Smooth muscle cell of the brain vasculature (primary cell): ENCODE results near the gene LRP6.
"Not testable (repeated sequence)": the region's sequence is repeated elsewhere in the genome, so short reads cannot be mapped to it uniquely, and the experiment has no call there.

Source experiments
- DNase-seq: peaks from one replicate; pipeline ENCODE4 v3.0.0-alpha.2; 2012; ENCODE audit warnings: low read depth, low spot score

The LRP6 gene

GRCh38 chr12:12121061-12121460 lies 145.8 kb downstream of the LRP6 start:
- no peak for DNase-seq

- DNase-seq: no peak
Measured at GRCh38 chr12:12116677-12117076, 150.2 kb downstream of the LRP6 start.

GRCh38 chr12:12115514-12115913 lies 151.3 kb downstream of the LRP6 start:
- DNase-seq: no peak

GRCh38 chr12:12110923-12111555 lies 155.8 kb downstream of the LRP6 start:
- DNase-seq: not testable (repeated sequence)

DNA sequence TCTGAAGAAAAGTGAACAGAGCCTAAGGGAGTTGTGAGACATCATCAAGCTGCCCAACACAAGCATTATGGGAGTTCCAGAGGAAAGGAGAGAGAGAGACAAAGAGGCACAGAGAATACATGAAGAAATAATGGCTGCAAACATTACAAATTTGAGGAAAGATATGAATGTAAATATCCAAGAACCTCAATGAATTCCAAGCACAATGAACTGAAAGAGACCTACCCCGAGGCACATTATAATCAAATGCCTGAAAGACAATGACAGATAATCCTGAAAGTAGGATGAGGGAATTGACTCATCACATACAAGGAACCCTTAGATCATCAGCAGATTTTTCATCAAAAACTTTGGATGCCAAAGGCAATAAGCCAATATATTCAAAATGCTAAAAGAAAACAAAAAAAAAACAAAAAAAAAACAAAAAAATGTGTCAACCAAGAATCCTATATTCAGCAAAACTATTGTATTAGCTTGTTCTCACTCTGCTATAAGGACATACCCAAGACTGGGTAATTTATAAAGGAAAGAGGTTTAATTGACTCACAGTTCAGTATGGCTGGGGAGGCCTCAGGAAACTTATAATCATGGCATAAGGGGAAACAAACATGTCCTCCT lies 158.3 kb downstream of the LRP6 start:
- DNase-seq: no peak

- no peak for DNase-seq
Measured at GRCh38 chr12:12107678-12108077, 159.2 kb downstream of the LRP6 start.

GRCh38 chr12:12099102-12099501 lies 167.7 kb downstream of the LRP6 start:
- no peak for DNase-seq

DNA sequence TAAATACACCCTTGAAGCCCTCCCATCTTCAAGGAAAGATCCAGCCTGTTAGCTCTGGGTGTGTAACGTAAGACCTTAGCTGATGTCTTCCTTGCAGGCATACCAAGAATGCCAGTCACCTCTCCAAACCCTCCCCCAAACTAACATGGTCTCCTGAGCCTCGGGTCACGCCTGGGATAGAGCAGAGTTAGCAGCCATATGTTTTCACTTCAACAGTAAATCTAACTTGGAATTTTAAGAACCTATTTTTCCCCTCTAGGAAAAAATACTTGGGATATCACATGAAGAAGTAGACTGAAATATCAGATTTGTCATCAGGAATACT lies 168.2 kb downstream of the LRP6 start:
- no peak for DNase-seq

DNA sequence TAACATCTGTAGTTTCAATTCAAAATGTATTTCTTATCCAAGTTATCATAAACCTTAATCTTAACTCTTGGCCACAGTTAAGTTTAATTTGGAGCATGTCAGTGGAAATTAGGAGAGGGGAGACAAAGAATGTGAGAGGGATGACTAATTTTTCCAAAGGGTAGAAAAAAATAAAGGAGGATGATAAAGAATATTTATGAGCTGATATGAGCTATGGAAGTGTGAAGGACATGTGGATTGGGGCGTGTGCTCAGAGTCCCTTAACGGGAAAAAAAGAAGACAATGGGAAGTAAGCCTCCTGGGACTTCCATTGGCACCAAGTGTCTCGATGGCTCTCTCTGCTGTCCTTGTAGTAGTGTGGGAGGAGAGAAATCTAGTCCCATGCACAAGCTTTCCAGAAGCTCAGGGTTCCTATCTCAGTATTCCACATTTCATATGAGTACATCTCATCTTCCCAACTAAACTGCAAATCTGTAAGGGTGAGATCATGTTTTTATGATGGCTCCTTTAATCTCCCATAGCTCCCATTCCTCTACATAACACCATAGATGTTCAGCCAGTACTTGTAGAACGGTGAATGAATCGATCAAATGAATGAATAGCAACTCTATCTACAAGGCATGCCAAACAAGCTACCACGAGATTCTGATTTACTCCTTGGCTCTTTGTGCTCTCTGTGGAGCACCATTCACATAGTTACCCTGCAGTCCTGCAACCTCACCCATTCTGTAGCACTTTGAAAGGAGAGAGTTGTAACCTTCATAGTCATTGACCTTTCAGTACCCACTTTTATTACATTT lies 168.8 kb downstream of the LRP6 start:
- DNase-seq: no peak

DNA sequence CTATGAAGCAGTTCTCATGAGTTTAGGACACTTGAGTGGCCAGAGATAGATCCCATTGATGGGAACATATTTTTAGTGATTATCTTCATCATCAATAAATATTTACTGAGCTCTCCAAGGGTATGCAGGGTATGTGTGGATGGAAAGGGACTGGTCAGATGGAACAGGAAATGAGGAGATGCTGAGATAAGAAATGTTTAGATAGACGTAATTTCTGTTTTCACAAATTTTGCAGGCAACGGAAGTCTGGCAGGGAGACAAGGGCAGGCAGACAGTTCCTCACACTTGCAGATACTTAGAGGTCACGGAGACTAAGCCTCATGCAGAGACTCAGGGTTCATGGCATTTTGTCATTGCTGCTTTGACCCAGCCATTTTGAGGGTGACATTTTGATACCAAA lies 171.8 kb downstream of the LRP6 start:
- no peak for DNase-seq

GRCh38 chr12:12094481-12094880 lies 172.4 kb downstream of the LRP6 start:
- DNase-seq: no peak

DNA sequence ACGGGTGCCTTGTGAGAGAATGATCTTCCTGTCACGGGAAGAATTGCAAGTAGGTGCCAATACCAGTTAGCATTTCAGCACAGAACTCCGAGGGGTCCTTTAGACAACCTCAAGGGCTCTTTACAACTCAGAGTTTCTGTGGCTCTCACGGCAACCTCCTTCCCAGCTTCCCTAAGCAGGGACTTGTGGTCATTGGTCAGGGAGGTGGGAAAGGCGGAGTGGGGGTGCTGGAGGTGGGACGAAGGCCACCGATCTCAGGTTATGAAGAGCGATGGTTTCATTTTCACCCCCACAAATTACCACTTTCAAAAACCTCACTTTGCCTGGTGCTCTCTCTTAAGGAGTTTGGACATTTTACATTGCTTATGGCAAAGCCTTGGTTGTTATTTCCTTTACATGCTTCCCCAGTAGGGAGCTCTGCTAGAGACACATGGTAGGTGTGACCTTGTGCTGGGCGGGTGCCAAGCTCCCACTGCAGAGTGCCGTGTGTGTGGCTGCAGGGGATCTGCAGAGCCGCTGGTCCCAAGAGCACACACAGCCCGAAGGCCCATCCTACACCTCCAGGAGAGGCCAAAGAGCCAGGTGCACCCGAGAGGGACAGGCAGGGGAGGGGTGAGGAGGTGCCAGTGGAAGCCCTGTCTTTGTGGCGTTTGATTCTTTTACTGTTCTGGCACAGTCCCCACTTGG lies 174.7 kb downstream of the LRP6 start:
- no peak for DNase-seq

- no peak for DNase-seq
Measured at GRCh38 chr12:12091071-12091470, 175.8 kb downstream of the LRP6 start.

- no peak for DNase-seq
Measured at GRCh38 chr12:12088761-12089160, 178.1 kb downstream of the LRP6 start.

GRCh38 chr12:12088147-12088546 lies 178.7 kb downstream of the LRP6 start:
- DNase-seq: no peak

GRCh38 chr12:12087693-12088034 lies 179.2 kb downstream of the LRP6 start:
- DNase-seq: no peak

- no peak for DNase-seq
Measured at GRCh38 chr12:12086973-12087692, 179.7 kb downstream of the LRP6 start.

DNA sequence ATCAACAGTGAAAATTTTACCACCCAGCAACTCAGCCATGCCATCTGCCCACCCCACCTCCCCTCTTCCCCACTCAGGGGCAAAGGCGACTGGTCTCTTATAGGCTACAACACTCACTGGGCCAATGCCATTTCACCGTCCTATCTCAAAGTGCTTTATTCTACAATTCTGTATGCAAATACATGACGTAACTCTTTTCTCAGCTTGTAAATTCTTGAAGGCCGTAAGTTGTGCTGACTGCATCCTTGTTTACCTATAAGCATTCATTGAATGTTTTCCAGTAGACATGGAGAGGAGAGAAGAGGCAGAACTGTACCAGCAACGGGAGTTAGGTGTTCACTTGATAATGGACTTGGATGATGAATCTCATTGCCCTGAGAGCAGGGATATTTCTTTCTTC lies 180.5 kb downstream of the LRP6 start:
- no peak for DNase-seq

DNA sequence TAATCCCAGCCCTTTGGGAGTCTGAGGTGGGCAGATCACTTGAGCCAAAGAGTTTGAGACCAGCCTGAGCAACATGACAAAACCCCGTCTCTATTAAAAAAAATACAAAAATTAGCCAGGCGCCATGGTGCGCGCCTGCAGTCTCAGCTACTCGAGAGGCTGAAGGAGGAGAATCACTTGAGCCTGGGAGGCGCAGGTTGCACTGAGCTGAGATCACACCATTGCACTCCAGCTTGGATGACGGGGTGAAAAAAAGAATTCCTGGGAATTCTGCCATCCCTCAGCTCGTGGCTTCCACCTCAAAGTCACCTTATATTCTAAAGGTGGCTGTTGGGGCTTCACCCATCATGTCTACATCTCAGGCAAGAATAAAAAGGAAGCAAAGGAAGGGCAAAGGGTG lies 183.2 kb downstream of the LRP6 start:
- DNase-seq: no peak

- no peak for DNase-seq
Measured at GRCh38 chr12:12081836-12082497, 184.9 kb downstream of the LRP6 start.

GRCh38 chr12:12079291-12079690 lies 187.6 kb downstream of the LRP6 start:
- DNase-seq: no peak
